Activated CD8-positive, alpha-beta T cell treated with anti-CD3 and anti-CD28 coated beads for 36 hours (primary cell): ENCODE data around the gene IGF2BP1. TPM values are rescaled to one million over a fixed set of nuclear protein-coding genes. Genes with fewer than 3 reads are reported as not detected.

Source experiments
- ATAC-seq: fragments of 200-7000 bp; cut with Tn5 transposase; one replicate; pipeline ENCODE4 v1.10.0; 2021; ENCODE audit warnings: mild to moderate bottlenecking, moderate library complexity
- CTCF ChIA-PET: fragments of 350-600 bp; sonication (Branson Sonifier 250); formaldehyde crosslinking; loops from one replicate; lab custom pipeline; 2021; ENCODE audit warnings: antibody characterized with exemption; lab: Charles Lee
- POLR2A ChIA-PET: fragments of 350-600 bp; sonication (Branson Sonifier 250); formaldehyde crosslinking; loops from one replicate; lab custom pipeline; 2021; ENCODE audit warnings: antibody characterized with exemption; lab: Charles Lee
- DNase-seq: peaks from one replicate; pipeline ENCODE4 v3.0.0-alpha.2; 2020
- H3K27ac Mint-ChIP-seq: one replicate; pipeline ENCODE4 v1.8.0; 2021; ENCODE audit warnings: mild to moderate bottlenecking, mixed read lengths
- H3K27me3 Mint-ChIP-seq: one replicate; pipeline ENCODE4 v1.8.0; 2021; ENCODE audit warnings: mixed read lengths
- H3K36me3 Mint-ChIP-seq: one replicate; pipeline ENCODE4 v1.8.0; 2021; ENCODE audit warnings: low read depth, mixed read lengths
- H3K4me1 Mint-ChIP-seq: one replicate; pipeline ENCODE4 v1.8.0; 2021; ENCODE audit warnings: low read depth, mixed read lengths
- H3K4me3 Mint-ChIP-seq: one replicate; pipeline ENCODE4 v1.8.0; 2021; ENCODE audit warnings: mild to moderate bottlenecking, moderate library complexity, mixed read lengths
- H3K9me3 Mint-ChIP-seq: one replicate; pipeline ENCODE4 v1.8.0; 2021; ENCODE audit warnings: mixed read lengths
- CTCF ChIP-seq: fragments of 200-600 bp; IDR thresholded peaks from one replicate; pipeline ENCODE4 v1.8.0; 2022; ENCODE audit warnings: antibody characterized with exemption, mild to moderate bottlenecking
- intact Hi-C: fragments of 100-400 bp; cut with micrococcal nuclease; formaldehyde crosslinking; loops from one replicate; pipeline ENCODE4 v1.10.0; 2022
- total RNA-seq, 2 experiments: library from RNA; stranded (reverse); gene quantifications; one replicate each; pipeline ENCODE4 v1.2.3, GENCODE V29; 2021

The IGF2BP1 gene
- total RNA-seq, 2 experiments from 2014 or later, result 0.18 to 0.51 TPM

GRCh38 chr17:49016775-49017463, 19.7 kb downstream of the IGF2BP1 start:
- Mint-ChIP-seq H3K36me3 (no peaks in the 10 kb centered on the region), H3K9me3 (no peaks in the 10 kb centered on the region), H3K27ac (no peak overlapping the region), H3K27me3 (peaks cover 38% of the 10 kb centered on the region), H3K4me3 (no peak overlapping the region), H3K4me1 (no peaks in the 10 kb centered on the region)
- ATAC-seq, result no peak
- TF ChIP-seq CTCF, result no peak
- intact Hi-C loops, result no loop called here
- POLR2A ChIA-PET, result no interaction called here
- no peak for DNase-seq
- CTCF ChIA-PET, result interaction anchor here (1.0 kb wide), 1 partner anchor 138 kb away, joined by 3 read pairs; no protein-coding TSS in a partner anchor

GRCh38 chr17:49018116-49018612, 21.0 kb downstream of the IGF2BP1 start:
- TF ChIP-seq CTCF, result no peak
- Mint-ChIP-seq H3K27ac (no peak overlapping the region), H3K4me1 (no peaks in the 10 kb centered on the region), H3K9me3 (no peaks in the 10 kb centered on the region), H3K27me3 (peaks cover 27% of the 10 kb centered on the region), H3K36me3 (no peaks in the 10 kb centered on the region), H3K4me3 (no peak overlapping the region)
- CTCF ChIA-PET, result interaction anchor here (1.0 to 1.8 kb wide), 2 partner anchors 14 to 139 kb away, joined by 3 to 5 read pairs; no protein-coding TSS in a partner anchor
- POLR2A ChIA-PET, result no interaction called here
- intact Hi-C loops, result no loop called here
- ATAC-seq (no peak), DNase-seq (no peak)

GRCh38 chr17:49018748-49019147, 21.6 kb downstream of the IGF2BP1 start:
- H3K27me3 Mint-ChIP-seq, result peaks cover 25% of the 10 kb centered on the region
- intact Hi-C loops, result no loop called here
- H3K4me3 Mint-ChIP-seq, result no peak overlapping the region
- H3K9me3 Mint-ChIP-seq, result no peaks in the 10 kb centered on the region
- ChIA-PET CTCF (interaction anchor here (1.3 to 1.8 kb wide), 2 partner anchors 14 to 18 kb away, joined by 3 to 5 read pairs; no protein-coding TSS in a partner anchor), POLR2A (no interaction called here)
- H3K36me3 Mint-ChIP-seq, result no peaks in the 10 kb centered on the region
- H3K27ac Mint-ChIP-seq, result no peak overlapping the region
- TF ChIP-seq CTCF, result no peak
- ATAC-seq (no peak), DNase-seq (no peak)
- H3K4me1 Mint-ChIP-seq, result no peaks in the 10 kb centered on the region

- ChIA-PET CTCF (interaction anchor here (0.7 to 2.6 kb wide), 2 partner anchors 12 to 205 kb away, joined by 3 to 15 read pairs; no protein-coding TSS in a partner anchor), POLR2A (no interaction called here)
- H3K4me1 Mint-ChIP-seq, result no peaks in the 10 kb centered on the region
- no peaks in the 10 kb centered on the region for H3K36me3 Mint-ChIP-seq
- intact Hi-C loops, result no loop called here
- DNase-seq (no peak), ATAC-seq (no peak)
- no peak overlapping the region for H3K27ac Mint-ChIP-seq
- no peak for TF ChIP-seq CTCF
- no peak overlapping the region for H3K4me3 Mint-ChIP-seq
- no peaks in the 10 kb centered on the region for H3K9me3 Mint-ChIP-seq
- H3K27me3 Mint-ChIP-seq, result peaks cover 14% of the 10 kb centered on the region
Observed at GRCh38 chr17:49020609-49021008, 23.4 kb downstream of the IGF2BP1 start.
